Stimulated activated CD4-positive, alpha-beta T cell treated with anti-CD3 and anti-CD28 coated beads, TNF-alpha, amount 100 ng/mL, for 48 hours (primary cell): ENCODE measurements around the gene MAPK11.

Experiments
- DNase-seq, 3 donors: peaks; one replicate each; pipeline ENCODE4 v3.0.0-alpha.2; 2020; ENCODE audit warnings: low read depth in 3 of 3

MAPK11 gene

GRCh38 chr22:50307890-50308596 is 37.9 kb upstream of the MAPK11 start:
- no peak for DNase-seq

GRCh38 chr22:50306753-50307749 is 36.9 kb upstream of the MAPK11 start, which contains the start of gene PLXNB2:
TSS of gene PLXNB2 (minus strand) at chr22:50307646. CDS start at chr22:50290584, 17,062 bp downstream.
- DNase-seq, result no peak

GRCh38 chr22:50305923-50306566 is 35.9 kb upstream of the MAPK11 start:
- no peak for DNase-seq

GRCh38 chr22:50305393-50305922 is 35.3 kb upstream of the MAPK11 start:
- DNase-seq, result no peak

- no peak for DNase-seq
These were observed 34.6 kb upstream of the MAPK11 start for GRCh38 chr22:50304528-50305392.

- no peak for DNase-seq
These were observed 33.8 kb upstream of the MAPK11 start for GRCh38 chr22:50303848-50304527.

GRCh38 chr22:50303515-50303847 is 33.3 kb upstream of the MAPK11 start:
- DNase-seq, result no peak

- no peak for DNase-seq
These were observed 32.4 kb upstream of the MAPK11 start for GRCh38 chr22:50302564-50302963.

GRCh38 chr22:50302041-50302541 is 31.9 kb upstream of the MAPK11 start:
- no peak for DNase-seq

GRCh38 chr22:50301581-50301991 is 31.4 kb upstream of the MAPK11 start:
- no peak for DNase-seq

GRCh38 chr22:50300620-50301257 is 30.6 kb upstream of the MAPK11 start:
- DNase-seq, result no peak

- no peak for DNase-seq
These were observed 29.8 kb upstream of the MAPK11 start for GRCh38 chr22:50299785-50300619.

GRCh38 chr22:50298937-50299784 is 29.0 kb upstream of the MAPK11 start:
- DNase-seq, result no peak

- no peak for DNase-seq
These were observed 28.1 kb upstream of the MAPK11 start for GRCh38 chr22:50298266-50298637.

GRCh38 chr22:50297510-50298265 is 27.5 kb upstream of the MAPK11 start:
- DNase-seq, result no peak

- no peak for DNase-seq
These were observed 26.7 kb upstream of the MAPK11 start for GRCh38 chr22:50296658-50297490.
